PC-3 (cell line): ENCODE results near the gene ANKRD11. TPM values are rescaled to one million over a fixed set of nuclear protein-coding genes. Genes with fewer than 3 reads are reported as not detected.

Source experiments
- ATAC-seq: fragments of 200-7000 bp; cut with Tn5 transposase; 2 replicates; pipeline ENCODE4 v1.9.1; 2020; ENCODE audit warnings: mild to moderate bottlenecking, moderate library complexity
- BruUV-seq: library from RNA; stranded (reverse); fragments of 400-500 nt; replicated peaks from 2 replicates; lab custom pipeline; 2021; lab: Mats Ljungman, UMichigan
- CTCF ChIA-PET: fragments of 300-600 bp; sonication (Branson Sonifier 250); formaldehyde crosslinking; loops from one replicate; lab custom pipeline; 2022; ENCODE audit warnings: antibody characterized with exemption; lab: Charles Lee
- POLR2A ChIA-PET: fragments of 300-600 bp; sonication (Branson Sonifier 250); formaldehyde crosslinking; loops from one replicate; lab custom pipeline; 2022; ENCODE audit warnings: antibody characterized with exemption; ENCODE audit not compliant: unreplicated experiment; lab: Charles Lee
- DNase-seq: peaks from one replicate; pipeline ENCODE4 v3.0.0-alpha.2; 2015
- H2AFZ ChIP-seq: fragments of 300-600 bp; sonication (generic); 2 replicates; pipeline ENCODE4 v1.6.0; 2016; ENCODE audit warnings: antibody characterized with exemption, low read length
- H3F3A ChIP-seq: fragments of 300-600 bp; sonication (generic); one replicate; pipeline ENCODE4 v1.6.0; 2017; ENCODE audit warnings: antibody characterized with exemption, low read length, control low read depth, mild to moderate bottlenecking; ENCODE audit not compliant: unreplicated experiment
- H3K27ac ChIP-seq: fragments of 300-600 bp; sonication (generic); 2 replicates; pipeline ENCODE4 v1.5.1; 2016; ENCODE audit warnings: mild to moderate bottlenecking, low read length
- H3K27me3 ChIP-seq: fragments of 300-600 bp; sonication (generic); 2 replicates; pipeline ENCODE4 v1.6.1; 2016; ENCODE audit warnings: low read length, mixed read lengths
- H3K36me3 ChIP-seq: fragments of 300-600 bp; sonication (generic); 2 replicates; pipeline ENCODE4 v1.6.1; 2016; ENCODE audit warnings: low read depth, mixed run types, low read length, mixed read lengths
- H3K4me1 ChIP-seq: fragments of 300-600 bp; sonication (generic); 2 replicates; pipeline ENCODE4 v1.5.1; 2016; ENCODE audit warnings: low read length; ENCODE audit not compliant: insufficient read depth
- H3K4me2 ChIP-seq: fragments of 300-600 bp; sonication (generic); 2 replicates; pipeline ENCODE4 v1.6.0; 2016; ENCODE audit warnings: low read length
- H3K4me3 ChIP-seq: fragments of 300-600 bp; sonication (generic); 2 replicates; pipeline ENCODE4 v1.5.1; 2016; ENCODE audit warnings: mild to moderate bottlenecking, low read length, mixed read lengths
- H3K79me2 ChIP-seq: fragments of 300-600 bp; sonication (generic); 2 replicates; pipeline ENCODE4 v1.6.1; 2017; ENCODE audit warnings: low read length, mixed read lengths
- H3K9ac ChIP-seq: fragments of 300-600 bp; sonication (generic); 2 replicates; pipeline ENCODE4 v1.6.0; 2016; ENCODE audit warnings: mild to moderate bottlenecking, low read length
- H3K9me2 ChIP-seq: fragments of 300-600 bp; sonication (generic); replicated peaks from 2 replicates; pipeline ENCODE4 v1.6.1; 2016; ENCODE audit warnings: mixed run types, low read length, mixed read lengths
- H3K9me3 ChIP-seq: fragments of 300-600 bp; sonication (generic); 2 replicates; pipeline ENCODE4 v1.6.1; 2016; ENCODE audit warnings: low read length, mixed read lengths
- H4K20me1 ChIP-seq: fragments of 300-600 bp; sonication (generic); 2 replicates; pipeline ENCODE4 v1.6.1; 2016; ENCODE audit warnings: low read length, mixed read lengths
- EZH2 ChIP-seq: fragments of 300-600 bp; sonication (generic); IDR thresholded peaks from one replicate; pipeline ENCODE4 v1.6.1; 2017; ENCODE audit warnings: antibody characterized with exemption, mild to moderate bottlenecking, low read length; ENCODE audit not compliant: unreplicated experiment
- EZH2phosphoT487 ChIP-seq: fragments of 300-600 bp; sonication (generic); IDR thresholded peaks from 2 replicates; pipeline ENCODE4 v1.6.1; 2018; ENCODE audit warnings: mild to moderate bottlenecking, antibody characterized with exemption, low read length, borderline replicate concordance
- intact Hi-C: fragments of 100-400 bp; cut with micrococcal nuclease; formaldehyde crosslinking; loops from 2 replicates; pipeline ENCODE4 v1.9.0; 2023
- total RNA-seq: library from RNA; depleted of rRNA; stranded (reverse); fragments of >200 nt; gene quantifications from 2 replicates; pipeline ENCODE4 v1.2.3, GENCODE V29; 2014
- TF ChIP-seq, protein P1 (sequence below): fragments of 300-600 bp; sonication (generic); conservative IDR thresholded peaks from 2 replicates; pipeline ENCODE4 v1.5.1; 2017; ENCODE audit warnings: antibody characterized with exemption, low read depth, mild to moderate bottlenecking, low read length

The ANKRD11 gene
- total RNA-seq, 1 experiment from 2014 or later: 65.0 TPM

DNA sequence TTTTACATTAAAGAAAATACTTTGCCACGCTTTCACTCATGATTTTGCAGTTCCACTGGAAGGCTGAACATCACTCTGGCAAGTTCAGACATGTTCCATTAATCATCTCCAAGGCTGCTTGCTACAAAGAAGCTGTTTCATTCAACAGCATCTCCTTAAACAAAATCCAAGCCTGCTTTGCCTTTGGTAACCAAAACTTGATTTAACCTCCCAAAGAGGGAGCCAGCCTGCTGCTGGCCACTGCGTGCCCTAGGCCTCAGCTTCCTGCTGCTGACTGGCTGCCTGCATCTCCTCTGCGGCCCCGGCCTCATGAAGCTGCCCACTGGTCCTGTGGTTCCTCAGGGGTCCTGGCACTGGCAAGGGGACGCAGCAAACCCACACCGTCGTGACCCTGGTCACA, 31.8 kb downstream of the ANKRD11 start:
- Histone ChIP-seq H3K4me3 (no peak overlapping the region), H3K9me3 (no peaks in the 10 kb centered on the region), H4K20me1 (peaks cover 43% of the 10 kb centered on the region), H3K9ac (no peak overlapping the region), H3K4me1 (no peaks in the 10 kb centered on the region), H3K27me3 (no peaks in the 10 kb centered on the region), H3K36me3 (no peaks in the 10 kb centered on the region), H2AFZ (no peak overlapping the region), H3K79me2 (peaks cover 82% of the 10 kb centered on the region), H3F3A (no peaks in the 10 kb centered on the region), H3K27ac (no peak overlapping the region), H3K4me2 (no peak overlapping the region), H3K9me2 (no peaks in the 10 kb centered on the region)
- TF ChIP-seq EZH2phosphoT487 (no peak), EZH2 (no peak)
- TF ChIP-seq, protein P1, sequence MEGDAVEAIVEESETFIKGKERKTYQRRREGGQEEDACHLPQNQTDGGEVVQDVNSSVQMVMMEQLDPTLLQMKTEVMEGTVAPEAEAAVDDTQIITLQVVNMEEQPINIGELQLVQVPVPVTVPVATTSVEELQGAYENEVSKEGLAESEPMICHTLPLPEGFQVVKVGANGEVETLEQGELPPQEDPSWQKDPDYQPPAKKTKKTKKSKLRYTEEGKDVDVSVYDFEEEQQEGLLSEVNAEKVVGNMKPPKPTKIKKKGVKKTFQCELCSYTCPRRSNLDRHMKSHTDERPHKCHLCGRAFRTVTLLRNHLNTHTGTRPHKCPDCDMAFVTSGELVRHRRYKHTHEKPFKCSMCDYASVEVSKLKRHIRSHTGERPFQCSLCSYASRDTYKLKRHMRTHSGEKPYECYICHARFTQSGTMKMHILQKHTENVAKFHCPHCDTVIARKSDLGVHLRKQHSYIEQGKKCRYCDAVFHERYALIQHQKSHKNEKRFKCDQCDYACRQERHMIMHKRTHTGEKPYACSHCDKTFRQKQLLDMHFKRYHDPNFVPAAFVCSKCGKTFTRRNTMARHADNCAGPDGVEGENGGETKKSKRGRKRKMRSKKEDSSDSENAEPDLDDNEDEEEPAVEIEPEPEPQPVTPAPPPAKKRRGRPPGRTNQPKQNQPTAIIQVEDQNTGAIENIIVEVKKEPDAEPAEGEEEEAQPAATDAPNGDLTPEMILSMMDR: no peak
- DNase-seq (no peak), ATAC-seq (no peak)
- ChIA-PET POLR2A (no interaction called here), CTCF (no interaction called here)
- BruUV-seq: no TSS peak
- intact Hi-C loops: no loop called here

DNA sequence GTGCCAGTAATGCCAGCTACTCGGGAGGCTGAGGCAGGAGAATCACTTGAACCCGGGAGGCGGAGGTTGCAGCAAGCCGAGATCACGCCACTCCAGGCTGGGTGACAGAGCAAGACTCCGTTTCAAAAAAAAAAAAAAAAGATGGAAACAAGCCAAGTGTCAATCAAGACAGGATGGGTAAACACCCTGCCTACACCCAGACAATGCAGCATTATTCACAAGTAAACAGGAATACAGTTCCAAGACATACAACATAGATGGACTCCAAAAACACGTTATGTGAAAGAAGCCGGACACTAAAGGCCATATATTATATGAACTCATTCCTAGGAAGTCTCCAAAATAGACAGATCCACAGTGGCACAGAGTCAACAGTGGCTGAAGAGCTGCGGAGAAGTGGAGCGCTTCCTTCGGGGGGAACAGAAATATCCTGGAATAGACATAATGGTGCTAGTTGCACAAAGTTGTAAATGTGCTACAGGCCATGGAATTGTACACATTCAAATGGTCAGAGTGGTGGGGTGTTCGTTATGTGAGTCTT, 33.9 kb downstream of the ANKRD11 start:
- H4K20me1 ChIP-seq: peaks cover 56% of the 10 kb centered on the region
- no peaks in the 10 kb centered on the region for H3K4me1 ChIP-seq
- DNase-seq (peak; percentile 7), ATAC-seq (no peak; the same call in 1 of the 2 replicates)
- H3K27me3 ChIP-seq: no peaks in the 10 kb centered on the region
- H3K4me2 ChIP-seq: no peak overlapping the region
- no peaks in the 10 kb centered on the region for H3K9me3 ChIP-seq
- ChIA-PET POLR2A (no interaction called here), CTCF (no interaction called here)
- peaks cover 99% of the 10 kb centered on the region for H3K79me2 ChIP-seq
- no peak overlapping the region for H3K9ac ChIP-seq
- no peak overlapping the region for H3K4me3 ChIP-seq
- no peaks in the 10 kb centered on the region for H3K36me3 ChIP-seq
- no peaks in the 10 kb centered on the region for H3F3A ChIP-seq
- no peak overlapping the region for H3K27ac ChIP-seq
- TF ChIP-seq, protein P1: no peak
- TF ChIP-seq EZH2phosphoT487 (no peak), EZH2 (no peak)
- BruUV-seq: no TSS peak
- H2AFZ ChIP-seq: no peak overlapping the region
- intact Hi-C loops: no loop called here
- H3K9me2 ChIP-seq: no peaks in the 10 kb centered on the region

DNA sequence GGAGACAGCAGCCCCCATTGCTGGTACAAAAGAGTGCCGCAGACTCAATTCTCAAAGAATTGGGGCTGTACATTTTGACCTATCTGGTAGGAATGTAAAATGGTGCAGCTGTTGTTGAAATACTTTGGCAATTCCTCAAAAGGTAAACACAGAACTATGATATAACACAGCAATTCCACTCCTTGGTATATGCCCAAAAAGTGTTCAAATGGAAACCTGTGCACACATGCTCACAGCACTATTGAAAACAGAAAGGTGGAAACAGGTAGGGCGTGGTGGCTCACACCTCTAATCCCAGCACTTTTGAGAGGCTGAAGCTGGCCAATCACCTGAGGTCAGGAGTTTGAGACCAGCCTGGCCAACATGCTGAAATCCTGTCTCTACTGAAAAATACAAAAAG, 34.7 kb downstream of the ANKRD11 start:
- no peak overlapping the region for H2AFZ ChIP-seq
- no peak overlapping the region for H3K9ac ChIP-seq
- H3K4me3 ChIP-seq: no peak overlapping the region
- no peaks in the 10 kb centered on the region for H3K9me2 ChIP-seq
- no peak overlapping the region for H3K27ac ChIP-seq
- DNase-seq (peak; percentile 5), ATAC-seq (no peak)
- H3K27me3 ChIP-seq: no peaks in the 10 kb centered on the region
- ChIA-PET POLR2A (no interaction called here), CTCF (no interaction called here)
- no peaks in the 10 kb centered on the region for H3K9me3 ChIP-seq
- TF ChIP-seq EZH2phosphoT487 (no peak), EZH2 (no peak)
- TF ChIP-seq, protein P1: no peak
- no peaks in the 10 kb centered on the region for H3K36me3 ChIP-seq
- H4K20me1 ChIP-seq: peaks cover 58% of the 10 kb centered on the region
- no peaks in the 10 kb centered on the region; the same call in 1 of the 2 replicates for H3K4me1 ChIP-seq
- H3K4me2 ChIP-seq: no peak overlapping the region
- no peaks in the 10 kb centered on the region for H3F3A ChIP-seq
- peaks cover 99% of the 10 kb centered on the region for H3K79me2 ChIP-seq
- BruUV-seq: no TSS peak
- intact Hi-C loops: no loop called here
